H7 (cell line): ENCODE data around the gene GPC3. TPM values are rescaled to one million over a fixed set of nuclear protein-coding genes. Genes with fewer than 3 reads are reported as not detected.

Source experiments
- DNase-seq: peaks from one replicate; pipeline ENCODE4 v3.0.0; 2012
- H3K27me3 ChIP-seq: 2 replicates; pipeline ENCODE4 v1.6.0; 2011; ENCODE audit warnings: mild to moderate bottlenecking, low read length; ENCODE audit not compliant: control insufficient read depth, insufficient read depth
- H3K36me3 ChIP-seq: replicated peaks from 2 replicates; pipeline ENCODE4 v1.5.1; 2011; ENCODE audit warnings: low read length; ENCODE audit not compliant: control insufficient read depth, insufficient read depth
- H3K4me3 ChIP-seq: 2 replicates; pipeline ENCODE4 v1.5.1; 2011; ENCODE audit warnings: low read depth, mild to moderate bottlenecking, control low read depth, low read length, moderate library complexity; ENCODE audit not compliant: insufficient read depth
- total RNA-seq: library from RNA; depleted of rRNA; stranded (reverse); fragments of >200 nt; shearing (Covaris generic); gene quantifications from 2 replicates; pipeline ENCODE4 v1.2.3, GENCODE V29; 2014

The GPC3 gene
- total RNA-seq, 1 experiment from 2014 or later, result 81.0 TPM

GRCh38 chrX:133815496-133815895 is 169.9 kb downstream of the GPC3 start:
- DNase-seq, result no peak

GRCh38 chrX:133813971-133814370 is 171.4 kb downstream of the GPC3 start:
- H3K36me3 ChIP-seq, result no peaks in the 10 kb centered on the region
- H3K27me3 ChIP-seq, result no peaks in the 10 kb centered on the region
- no peak for DNase-seq
- no peak overlapping the region for H3K4me3 ChIP-seq

More at GRCh38 chrX:133815496-133815895, 169.9 kb downstream of the GPC3 start:
- Histone ChIP-seq H3K4me3 (no peak overlapping the region), H3K27me3 (no peaks in the 10 kb centered on the region), H3K36me3 (no peaks in the 10 kb centered on the region)

DNA sequence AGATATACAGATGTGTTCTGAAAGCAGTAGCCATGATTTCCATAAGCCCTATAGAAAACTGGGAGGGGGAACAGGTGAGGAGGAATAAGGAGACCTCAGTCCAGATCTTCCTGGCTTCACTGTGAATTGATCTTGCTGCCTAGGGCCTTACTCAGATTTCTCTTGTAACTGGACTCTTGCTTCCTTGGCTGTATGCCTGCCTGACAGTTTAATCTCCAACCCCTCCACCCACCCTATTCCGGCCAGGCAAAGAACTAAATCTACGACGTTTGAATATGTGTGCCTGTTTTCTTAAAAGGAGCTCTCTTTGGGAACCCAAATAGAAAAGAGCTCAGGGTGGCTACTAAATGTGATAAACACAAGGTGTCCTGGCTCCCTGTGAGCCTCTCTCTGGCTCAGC is 173.0 kb downstream of the GPC3 start:
- no peaks in the 10 kb centered on the region for H3K36me3 ChIP-seq
- H3K27me3 ChIP-seq, result no peaks in the 10 kb centered on the region
- no peak for DNase-seq
- no peak overlapping the region for H3K4me3 ChIP-seq

DNA sequence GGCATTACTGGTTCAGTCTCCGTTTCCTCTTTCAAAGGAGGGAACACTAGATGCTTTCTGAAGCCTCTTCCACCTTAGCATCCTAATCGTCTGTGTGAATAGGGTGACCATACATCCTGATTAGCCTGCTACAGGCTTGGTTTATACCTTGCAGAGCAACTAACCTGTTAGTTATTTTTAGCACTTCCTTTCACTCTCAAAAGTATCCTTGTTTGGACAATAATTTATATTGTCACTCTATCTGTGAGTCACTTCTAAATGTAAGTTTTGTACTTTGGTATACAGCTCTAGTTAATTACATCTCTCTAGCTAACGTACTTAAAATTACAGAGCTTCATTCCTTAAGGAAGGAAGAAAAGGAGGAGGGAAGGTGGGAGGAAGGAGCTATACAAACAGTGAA is 174.5 kb downstream of the GPC3 start:
- Histone ChIP-seq H3K27me3 (no peaks in the 10 kb centered on the region), H3K36me3 (no peaks in the 10 kb centered on the region), H3K4me3 (no peak overlapping the region)
- DNase-seq, result no peak

- no peaks in the 10 kb centered on the region for H3K27me3 ChIP-seq
- DNase-seq, result no peak
- no peaks in the 10 kb centered on the region for H3K36me3 ChIP-seq
- no peak overlapping the region for H3K4me3 ChIP-seq
These were observed 181.3 kb downstream of the GPC3 start for GRCh38 chrX:133804072-133804471.

DNA sequence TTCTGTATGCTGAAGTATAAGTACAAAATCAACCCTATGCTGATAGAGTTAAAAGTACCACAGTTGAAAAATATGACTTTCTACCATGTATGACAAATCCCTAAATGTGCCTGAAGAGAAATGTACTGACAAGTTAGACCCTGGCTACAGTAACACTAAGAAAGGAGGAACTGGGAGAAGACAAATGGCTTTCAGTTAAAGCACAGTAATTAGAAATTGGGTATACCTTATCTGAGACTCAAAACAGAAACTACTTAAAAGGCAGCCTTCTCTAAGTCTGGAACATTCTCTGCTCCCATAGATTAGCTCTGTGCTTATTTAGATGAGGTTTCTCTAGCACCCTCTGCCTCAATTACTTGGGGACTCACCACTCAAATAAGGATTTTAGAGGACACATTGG is 189.1 kb downstream of the GPC3 start:
- DNase-seq, result no peak
- Histone ChIP-seq H3K27me3 (no peaks in the 10 kb centered on the region), H3K36me3 (no peaks in the 10 kb centered on the region), H3K4me3 (no peak overlapping the region)

DNA sequence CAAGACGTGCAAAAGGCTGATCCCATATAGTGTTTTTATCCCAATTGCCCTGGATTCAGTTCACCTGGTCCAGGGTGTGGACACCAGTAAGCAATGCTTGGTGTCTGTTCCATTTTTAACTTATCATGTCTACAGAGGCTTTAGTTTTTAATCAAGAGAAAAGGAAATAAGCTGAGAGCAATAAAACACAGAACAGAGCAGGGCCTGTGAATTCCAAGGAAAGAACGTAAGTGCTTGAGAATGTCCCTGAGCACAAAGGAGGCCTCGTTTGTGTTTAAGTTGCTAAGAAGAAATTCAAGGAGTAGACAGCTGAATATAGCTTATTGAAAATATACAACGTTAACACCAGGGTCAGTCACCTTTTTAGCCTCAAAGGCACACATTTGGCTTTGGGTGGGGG is 191.3 kb downstream of the GPC3 start:
- DNase-seq, result no peak
- H3K27me3 ChIP-seq, result no peaks in the 10 kb centered on the region
- no peaks in the 10 kb centered on the region for H3K36me3 ChIP-seq
- no peak overlapping the region for H3K4me3 ChIP-seq

- DNase-seq, result no peak
- H3K36me3 ChIP-seq, result no peaks in the 10 kb centered on the region
- H3K27me3 ChIP-seq, result no peaks in the 10 kb centered on the region
- no peak overlapping the region for H3K4me3 ChIP-seq
These were observed 191.8 kb downstream of the GPC3 start for GRCh38 chrX:133793626-133794025.

- Histone ChIP-seq H3K4me3 (no peak overlapping the region), H3K27me3 (no peaks in the 10 kb centered on the region), H3K36me3 (no peaks in the 10 kb centered on the region)
- DNase-seq, result peak; percentile 74
These were observed 193.0 kb downstream of the GPC3 start for GRCh38 chrX:133792198-133792953.

DNA sequence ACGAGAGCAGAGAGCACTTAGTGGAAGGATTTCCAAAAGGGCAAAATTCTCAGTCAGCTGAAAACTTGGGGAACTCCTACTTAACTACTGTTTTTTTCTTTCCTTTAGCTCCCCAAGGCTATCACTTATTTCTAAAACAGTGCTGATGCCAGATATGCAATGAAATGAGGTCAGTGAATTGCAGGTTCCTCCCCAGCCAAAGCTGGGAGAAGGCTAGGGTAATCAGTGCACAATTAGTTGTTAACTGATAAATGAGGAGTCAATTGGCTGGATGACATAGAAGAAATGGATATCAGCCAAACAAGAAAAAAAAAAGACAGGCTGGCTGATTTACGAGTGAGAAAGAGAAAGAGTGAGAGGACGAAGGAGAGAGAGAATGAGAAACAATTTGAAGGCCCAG is 195.6 kb downstream of the GPC3 start:
- H3K27me3 ChIP-seq, result no peaks in the 10 kb centered on the region
- H3K4me3 ChIP-seq, result no peak overlapping the region
- DNase-seq, result no peak
- no peaks in the 10 kb centered on the region for H3K36me3 ChIP-seq

DNA sequence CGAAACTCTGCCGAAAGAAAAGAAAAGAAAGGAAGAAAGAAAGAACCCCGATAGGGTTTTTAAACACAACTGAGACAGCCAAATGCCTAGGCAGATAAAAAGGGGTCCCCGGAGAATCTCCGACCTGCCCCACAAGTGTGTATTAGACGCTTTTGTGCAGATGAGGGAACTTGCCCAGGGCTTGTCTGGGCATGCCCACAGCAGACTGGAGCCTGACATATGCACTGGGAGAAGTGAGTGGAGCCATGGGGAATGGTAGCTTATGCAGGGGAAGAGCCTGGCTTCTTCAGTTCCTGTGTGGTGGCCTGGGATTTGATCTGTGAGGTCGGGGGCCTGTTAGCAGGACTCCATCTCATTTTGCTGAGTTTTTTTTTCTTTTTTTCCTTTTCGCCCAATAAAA is 199.0 kb downstream of the GPC3 start:
- DNase-seq, result no peak
- Histone ChIP-seq H3K36me3 (no peaks in the 10 kb centered on the region), H3K4me3 (no peak overlapping the region), H3K27me3 (no peaks in the 10 kb centered on the region)

DNA sequence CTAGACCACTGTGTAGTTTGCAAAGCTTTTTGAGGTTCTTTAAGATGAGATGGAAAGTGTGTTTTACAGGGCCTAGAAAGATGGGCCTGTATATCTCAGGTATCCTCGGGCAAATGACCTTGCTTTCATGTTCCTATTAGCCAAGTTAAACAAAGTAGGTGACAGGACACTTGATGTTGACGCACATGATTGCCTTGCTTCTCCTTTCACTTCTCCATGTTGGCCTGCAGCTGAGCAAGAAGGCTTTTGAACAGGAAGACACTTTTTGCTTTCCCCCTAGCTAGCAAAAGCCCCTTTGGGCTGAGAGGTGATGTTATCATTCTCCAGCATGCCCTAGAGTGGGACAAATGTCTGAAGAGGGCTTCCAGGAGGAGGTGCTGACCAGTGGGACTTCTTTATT is 202.1 kb downstream of the GPC3 start:
- DNase-seq, result no peak
- Histone ChIP-seq H3K27me3 (no peaks in the 10 kb centered on the region), H3K4me3 (no peak overlapping the region), H3K36me3 (no peaks in the 10 kb centered on the region)

DNA sequence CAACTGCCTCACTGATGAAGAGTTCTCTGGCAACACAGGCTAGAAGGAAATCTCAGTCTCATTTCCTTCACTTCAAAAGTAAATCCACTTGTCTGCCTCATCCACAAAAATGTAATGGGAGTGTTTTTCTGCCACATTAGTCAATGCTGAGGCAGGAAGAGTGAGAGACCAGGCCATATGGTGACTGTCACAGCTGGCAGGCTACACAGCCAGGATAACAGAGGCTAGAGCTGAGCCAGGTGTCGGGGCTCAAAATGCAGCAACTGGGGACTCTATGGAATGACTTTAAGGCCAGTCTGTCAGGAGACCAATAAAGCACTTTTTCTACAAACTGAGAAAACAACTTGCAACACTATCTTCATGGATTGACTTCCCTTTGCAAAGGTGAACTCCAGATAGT is 204.2 kb downstream of the GPC3 start:
- DNase-seq, result no peak
- Histone ChIP-seq H3K36me3 (no peaks in the 10 kb centered on the region), H3K27me3 (no peaks in the 10 kb centered on the region), H3K4me3 (no peak overlapping the region)

GRCh38 chrX:133776072-133776471 is 209.3 kb downstream of the GPC3 start:
- no peaks in the 10 kb centered on the region for H3K36me3 ChIP-seq
- H3K4me3 ChIP-seq, result no peak overlapping the region
- DNase-seq, result peak; percentile 45
- no peaks in the 10 kb centered on the region for H3K27me3 ChIP-seq

GRCh38 chrX:133774807-133775206 is 210.6 kb downstream of the GPC3 start:
- Histone ChIP-seq H3K27me3 (no peaks in the 10 kb centered on the region), H3K4me3 (no peak overlapping the region), H3K36me3 (no peaks in the 10 kb centered on the region)
- DNase-seq, result no peak
